Esophagus (tissue), 2 donors: ENCODE results near the gene GRIK5. TPM values are rescaled to one million over a fixed set of nuclear protein-coding genes. Genes with fewer than 3 reads are reported as not detected.

Experiments
- H3K27ac ChIP-seq, 2 donors: one replicate each; pipeline ENCODE4 v1.5.1; 2013; ENCODE audit warnings: low read depth in 2 of 2, mild to moderate bottlenecking in 2 of 2, inconsistent platforms in 1 of 2, low read length in 1 of 2, moderate library complexity in 1 of 2
- H3K27me3 ChIP-seq, 2 donors: one replicate each; pipeline ENCODE4 v1.6.1; 2013; ENCODE audit warnings: low read length in 2 of 2, control low read depth in 1 of 2, mild to moderate bottlenecking in 1 of 2; ENCODE audit not compliant: insufficient read depth in 2 of 2, control insufficient read depth in 1 of 2
- H3K36me3 ChIP-seq, 2 donors: one replicate each; pipeline ENCODE4 v1.6.1; 2013; ENCODE audit warnings: low read length in 1 of 2; ENCODE audit not compliant: control insufficient read depth in 2 of 2, insufficient read depth in 2 of 2
- H3K4me1 ChIP-seq, 2 donors: one replicate each; pipeline ENCODE4 v1.6.1; 2013; ENCODE audit warnings: low read length in 1 of 2; ENCODE audit not compliant: control insufficient read depth in 2 of 2, insufficient read depth in 2 of 2
- H3K4me3 ChIP-seq, 2 donors: one replicate each; pipeline ENCODE4 v1.5.1; 2013; ENCODE audit warnings: low read length in 2 of 2, mild to moderate bottlenecking in 2 of 2, low read depth in 1 of 2, moderate library complexity in 1 of 2
- H3K9me3 ChIP-seq, 2 donors: one replicate each; pipeline ENCODE4 v1.6.1; 2013; ENCODE audit warnings: mild to moderate bottlenecking in 2 of 2, low read depth in 1 of 2, low read length in 1 of 2, moderate library complexity in 1 of 2; ENCODE audit not compliant: control insufficient read depth in 2 of 2, insufficient read depth in 1 of 2
- WGBS, 2 donors: extraction: QIAGEN DNeasy Blood & Tissue Kit; methylation state at CpG; one replicate each; pipeline ENCODE4 v1.1.7; 2013; 5-methylcytosine and 5-hydroxymethylcytosine counted together
- polyA plus RNA-seq, 2 donors: library from polyadenylated mRNA; stranded (reverse); fragments of 200-250 nt; gene quantifications; one replicate each; pipeline ENCODE4 v1.2.3, GENCODE V29; 2013
- donor health status: healthy with polysubstance abuse.
- donor health status: Bipolar disorder and iron deficiency.

Gene GRIK5
- polyA plus RNA-seq, 2 donors, result 1.1 to 1.4 TPM

DNA sequence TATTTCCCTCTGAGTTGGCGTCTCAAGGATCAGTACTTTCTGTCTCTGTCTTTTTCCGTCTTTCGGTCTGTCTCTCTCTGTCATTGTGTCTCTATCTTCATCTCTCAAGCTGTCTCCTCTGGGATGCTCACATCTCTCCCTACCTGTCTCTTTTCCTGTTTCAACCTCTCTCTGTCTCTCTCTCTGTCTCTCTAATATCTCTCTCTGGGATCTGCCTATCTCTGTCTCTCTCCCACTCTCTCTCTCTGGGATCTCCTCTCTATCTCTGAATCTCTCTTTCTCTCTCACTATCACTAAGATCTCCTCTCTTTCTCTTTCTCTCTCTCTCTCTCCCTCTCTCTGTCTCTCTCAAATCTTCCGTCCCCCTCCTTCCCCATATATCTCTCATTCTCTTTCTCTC lies 80.0 kb downstream of the GRIK5 start:
- 74 to 87% methylated on average over 4 of the region's 4 CpGs for WGBS, 2 donors

DNA sequence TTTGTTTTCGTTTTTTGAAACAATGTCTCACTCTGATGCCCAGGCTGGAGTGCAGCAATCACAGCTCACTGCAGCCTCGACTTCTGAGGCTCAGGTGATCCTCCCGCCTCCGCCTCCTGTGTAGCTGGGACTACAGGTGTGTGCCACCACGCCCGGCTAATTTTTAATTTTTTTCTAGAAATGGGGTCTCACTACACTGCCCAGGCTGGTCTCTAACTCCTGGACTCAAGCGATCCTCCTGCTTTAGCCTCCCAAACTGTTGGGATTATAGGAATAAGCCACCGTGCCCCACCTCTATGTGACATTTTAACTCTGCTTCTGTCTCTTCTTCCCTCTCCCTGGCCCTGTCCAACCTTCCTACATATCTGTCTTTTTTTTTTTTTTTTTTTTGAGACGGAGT lies 81.1 kb downstream of the GRIK5 start:
- 84 to 86% methylated on average over 9 of the region's 9 CpGs for WGBS, 2 donors
- Histone ChIP-seq H3K36me3 (no peaks in the 10 kb centered on the region), H3K27ac (no peak overlapping the region), H3K9me3 (no peaks in the 10 kb centered on the region), H3K4me3 (no peak overlapping the region), H3K27me3 (peaks cover 0 to 5% of the 10 kb centered on the region in 2 donors), H3K4me1 (peaks cover 4 to 5% of the 10 kb centered on the region in 2 donors)

More for the DNA sequence above, 80.0 kb downstream of the GRIK5 start:
- H3K4me3 ChIP-seq, result no peak overlapping the region
- H3K9me3 ChIP-seq, result no peaks in the 10 kb centered on the region
- peaks cover 0 to 5% of the 10 kb centered on the region in 2 donors for H3K27me3 ChIP-seq
- H3K36me3 ChIP-seq, result no peaks in the 10 kb centered on the region
- peaks cover 4 to 5% of the 10 kb centered on the region in 2 donors for H3K4me1 ChIP-seq
- no peak overlapping the region for H3K27ac ChIP-seq

- WGBS, 2 donors, result 83 to 88% methylated on average over 10 of the region's 10 CpGs
- H3K27me3 ChIP-seq, result no peaks in the 10 kb centered on the region
- no peaks in the 10 kb centered on the region for H3K4me1 ChIP-seq
- H3K27ac ChIP-seq, result no peak overlapping the region
- H3K4me3 ChIP-seq, result no peak overlapping the region
- H3K36me3 ChIP-seq, result no peaks in the 10 kb centered on the region
- H3K9me3 ChIP-seq, result no peaks in the 10 kb centered on the region
These were observed 82.7 kb downstream of the GRIK5 start for GRCh38 chr19:41987141-41987860.

DNA sequence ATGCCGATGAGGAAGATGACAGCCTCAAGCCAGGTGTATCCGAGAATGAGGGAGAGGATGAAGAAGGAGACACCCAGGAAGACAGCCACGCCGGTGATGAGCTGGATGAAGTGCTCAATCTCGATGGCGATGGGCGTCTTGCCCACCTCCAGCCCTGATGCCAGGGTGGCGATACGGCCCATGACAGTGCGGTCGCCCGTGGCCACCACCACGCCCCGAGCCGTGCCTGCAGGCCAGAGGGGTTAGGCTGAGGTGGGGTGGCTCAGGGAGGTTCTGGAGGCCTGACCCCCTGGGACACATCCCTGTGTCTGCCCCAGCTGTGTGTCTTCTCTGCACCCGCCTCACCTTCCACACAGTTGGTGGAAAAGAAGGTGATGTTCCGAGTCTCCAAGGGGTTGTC lies 85.0 kb downstream of the GRIK5 start:
- H3K9me3 ChIP-seq, result no peaks in the 10 kb centered on the region
- no peaks in the 10 kb centered on the region for H3K27me3 ChIP-seq
- H3K36me3 ChIP-seq, result no peaks in the 10 kb centered on the region
- no peak overlapping the region for H3K4me3 ChIP-seq
- H3K4me1 ChIP-seq, result no peaks in the 10 kb centered on the region
- no peak overlapping the region for H3K27ac ChIP-seq
- 73 to 83% methylated on average over 17 of the region's 17 CpGs for WGBS, 2 donors

- 80 to 83% methylated on average over 15 of the region's 15 CpGs for WGBS, 2 donors
- H3K27me3 ChIP-seq, result no peaks in the 10 kb centered on the region
- H3K36me3 ChIP-seq, result no peaks in the 10 kb centered on the region
- no peaks in the 10 kb centered on the region for H3K4me1 ChIP-seq
- no peak overlapping the region for H3K27ac ChIP-seq
- no peak overlapping the region for H3K4me3 ChIP-seq
- no peaks in the 10 kb centered on the region for H3K9me3 ChIP-seq
These were observed 88.3 kb downstream of the GRIK5 start for GRCh38 chr19:41981724-41982123.

- H3K36me3 ChIP-seq, result no peaks in the 10 kb centered on the region
- H3K27me3 ChIP-seq, result no peaks in the 10 kb centered on the region
- no peaks in the 10 kb centered on the region for H3K9me3 ChIP-seq
- H3K4me1 ChIP-seq, result no peaks in the 10 kb centered on the region
- WGBS, 2 donors, result 88 to 90% methylated on average over 17 of the region's 17 CpGs
- H3K27ac ChIP-seq, result no peak overlapping the region
- no peak overlapping the region for H3K4me3 ChIP-seq
These were observed 91.5 kb downstream of the GRIK5 start for GRCh38 chr19:41978470-41978869.

- WGBS, 2 donors, result 82 to 83% methylated on average over 22 of the region's 22 CpGs
- no peaks in the 10 kb centered on the region for H3K27me3 ChIP-seq
- no peaks in the 10 kb centered on the region for H3K36me3 ChIP-seq
- no peaks in the 10 kb centered on the region for H3K9me3 ChIP-seq
- H3K4me1 ChIP-seq, result no peaks in the 10 kb centered on the region
- H3K4me3 ChIP-seq, result no peak overlapping the region
- no peak overlapping the region for H3K27ac ChIP-seq
These were observed 92.1 kb downstream of the GRIK5 start for GRCh38 chr19:41977916-41978315.

- Histone ChIP-seq H3K4me1 (no peaks in the 10 kb centered on the region), H3K36me3 (no peaks in the 10 kb centered on the region), H3K27ac (no peak overlapping the region), H3K27me3 (no peaks in the 10 kb centered on the region), H3K9me3 (no peaks in the 10 kb centered on the region), H3K4me3 (no peak overlapping the region)
- WGBS, 2 donors, result 47 to 61% methylated on average over 8 of the region's 8 CpGs
These were observed 95.4 kb downstream of the GRIK5 start for GRCh38 chr19:41974652-41975051.

GRCh38 chr19:41971363-41971762 lies 98.6 kb downstream of the GRIK5 start:
- Histone ChIP-seq H3K4me3 (no peak overlapping the region), H3K36me3 (no peaks in the 10 kb centered on the region), H3K27ac (no peak overlapping the region), H3K27me3 (no peaks in the 10 kb centered on the region), H3K4me1 (no peaks in the 10 kb centered on the region), H3K9me3 (no peaks in the 10 kb centered on the region)
- 88 to 89% methylated on average over 11 of the region's 11 CpGs for WGBS, 2 donors

DNA sequence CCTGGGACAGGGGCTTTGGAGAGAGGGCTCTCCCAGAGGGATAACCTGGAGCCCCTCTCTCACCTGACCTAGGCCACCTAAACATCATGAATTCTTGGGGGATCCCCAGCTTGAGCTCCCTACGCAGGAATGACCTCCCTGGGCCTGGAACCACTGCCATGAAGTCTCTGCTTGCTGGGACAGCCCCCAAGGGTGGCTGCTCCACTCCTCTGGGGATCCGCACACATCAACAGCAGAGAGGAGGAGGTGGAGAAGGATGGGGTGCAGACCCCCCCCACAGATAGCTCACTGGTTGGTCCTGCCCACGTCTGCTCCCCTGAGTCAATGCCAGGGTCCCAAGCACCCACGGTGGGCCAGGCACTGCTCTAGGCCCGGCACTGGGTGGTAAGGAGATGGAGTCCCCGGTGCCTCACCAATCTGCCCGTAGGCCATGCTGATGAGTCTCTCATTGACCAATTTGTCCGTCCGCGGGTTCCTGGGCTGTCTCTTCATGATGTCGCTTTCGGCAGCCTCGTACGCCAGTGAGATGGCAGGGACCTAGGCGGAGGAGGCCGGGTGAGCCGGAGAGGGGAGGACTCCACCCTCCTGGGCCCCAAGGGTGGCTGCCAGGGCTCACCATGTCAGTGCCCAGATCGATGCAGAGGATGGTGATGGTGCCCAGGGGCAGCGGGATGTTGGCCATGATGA lies 100.1 kb downstream of the GRIK5 start:
- H3K9me3 ChIP-seq, result no peaks in the 10 kb centered on the region
- no peaks in the 10 kb centered on the region for H3K27me3 ChIP-seq
- H3K4me1 ChIP-seq, result no peaks in the 10 kb centered on the region
- 86 to 91% methylated on average over 19 of the region's 19 CpGs for WGBS, 2 donors
- no peaks in the 10 kb centered on the region for H3K36me3 ChIP-seq
- no peak overlapping the region for H3K4me3 ChIP-seq
- H3K27ac ChIP-seq, result no peak overlapping the region
